GM19240 (cell line): Measurements from ENCODE around the gene TNRC6C.
"Not testable (repeated sequence)": the region's sequence is repeated elsewhere in the genome, so short reads cannot be mapped to it uniquely, and the experiment has no call there.

ENCODE experiments used
- DNase-seq: peaks from one replicate; pipeline ENCODE4 v3.0.0; 2011; ENCODE audit warnings: low spot score; ENCODE audit not compliant: insufficient read length

Gene TNRC6C

DNA sequence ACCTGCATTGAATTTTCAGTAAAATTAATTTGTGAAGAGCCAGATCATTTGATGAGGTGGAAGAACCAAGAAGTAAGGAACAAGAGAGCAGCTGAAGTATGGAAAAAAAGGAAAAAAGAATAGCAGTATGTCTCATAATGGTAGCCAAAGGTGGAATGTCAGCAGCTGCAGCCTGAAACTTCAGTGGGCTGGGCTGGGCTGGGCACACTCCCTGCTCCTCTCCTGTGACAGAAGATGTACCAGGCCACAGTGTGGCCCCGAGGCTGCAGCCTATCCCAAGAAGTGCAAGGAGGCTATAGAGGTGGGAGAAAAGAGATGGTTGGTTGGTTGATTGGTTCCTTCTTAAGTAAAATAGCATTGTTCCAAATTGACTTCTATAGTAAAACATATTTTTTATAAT, 84.5 kb downstream of the TNRC6C start:
- DNase-seq = no peak

DNA sequence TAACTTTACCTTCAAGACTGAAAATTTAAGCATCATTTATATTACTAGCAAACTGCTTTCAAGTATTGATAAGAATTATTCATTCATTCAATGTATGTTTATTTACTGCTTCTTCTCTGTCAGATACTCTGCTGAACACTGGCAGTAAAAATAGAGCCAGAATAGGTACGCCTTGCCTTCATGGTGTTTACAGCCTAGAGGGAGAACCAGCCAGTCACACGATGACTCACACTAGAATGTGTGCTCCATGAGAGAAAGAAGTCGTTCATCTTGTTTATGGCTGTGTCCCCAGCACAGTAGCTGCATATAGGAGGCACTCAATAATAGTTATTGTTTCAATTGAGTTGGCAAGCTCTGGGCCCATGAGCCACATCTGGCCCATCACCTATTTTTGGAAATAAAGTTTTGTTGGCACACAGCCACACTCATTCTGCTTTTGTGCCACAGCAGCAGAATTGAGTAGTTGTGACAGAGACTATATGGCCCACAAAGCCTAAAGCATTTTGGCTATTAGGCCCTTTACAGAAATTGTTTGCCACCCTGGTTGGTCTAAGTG, 85.9 kb downstream of the TNRC6C start:
- no peak for DNase-seq

DNA sequence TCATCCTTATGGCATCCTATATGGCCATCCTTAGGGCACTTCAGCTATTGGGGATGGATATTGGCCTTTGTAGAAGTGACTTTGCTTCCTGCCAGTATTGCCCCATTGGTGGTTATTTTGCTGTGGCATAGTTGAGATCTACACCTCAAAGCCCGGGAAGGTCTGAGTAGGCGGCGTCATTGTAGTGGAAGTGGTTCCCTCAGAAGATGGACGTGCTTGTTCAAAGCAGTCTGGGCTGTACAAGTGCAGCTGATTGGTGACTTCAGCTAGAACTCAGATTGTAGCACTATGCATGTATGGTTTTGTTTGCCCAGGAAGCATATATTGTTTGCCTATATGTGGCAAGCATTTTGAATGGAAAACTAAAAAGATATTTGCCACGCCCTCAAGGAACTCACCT, 86.8 kb downstream of the TNRC6C start:
- no peak for DNase-seq

DNA sequence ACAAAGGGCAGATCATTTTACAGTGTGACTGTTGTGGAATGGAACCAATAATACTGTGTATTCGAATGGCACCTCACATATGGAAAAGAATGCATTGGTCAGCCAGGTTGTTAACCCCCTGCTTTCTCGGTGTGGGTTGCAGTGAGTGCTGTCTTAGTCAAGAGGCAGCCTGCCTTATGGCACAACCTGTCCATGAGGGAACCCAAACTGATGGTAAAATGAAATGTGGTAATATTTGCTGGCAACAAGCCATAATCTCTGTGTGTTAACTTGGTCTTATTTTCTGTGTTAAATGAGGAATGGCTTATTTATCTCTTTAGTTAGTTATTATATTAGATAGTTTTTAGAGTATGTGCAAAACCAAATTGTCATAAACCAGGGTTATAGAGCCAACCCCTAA, 88.4 kb downstream of the TNRC6C start:
- DNase-seq = no peak

DNA sequence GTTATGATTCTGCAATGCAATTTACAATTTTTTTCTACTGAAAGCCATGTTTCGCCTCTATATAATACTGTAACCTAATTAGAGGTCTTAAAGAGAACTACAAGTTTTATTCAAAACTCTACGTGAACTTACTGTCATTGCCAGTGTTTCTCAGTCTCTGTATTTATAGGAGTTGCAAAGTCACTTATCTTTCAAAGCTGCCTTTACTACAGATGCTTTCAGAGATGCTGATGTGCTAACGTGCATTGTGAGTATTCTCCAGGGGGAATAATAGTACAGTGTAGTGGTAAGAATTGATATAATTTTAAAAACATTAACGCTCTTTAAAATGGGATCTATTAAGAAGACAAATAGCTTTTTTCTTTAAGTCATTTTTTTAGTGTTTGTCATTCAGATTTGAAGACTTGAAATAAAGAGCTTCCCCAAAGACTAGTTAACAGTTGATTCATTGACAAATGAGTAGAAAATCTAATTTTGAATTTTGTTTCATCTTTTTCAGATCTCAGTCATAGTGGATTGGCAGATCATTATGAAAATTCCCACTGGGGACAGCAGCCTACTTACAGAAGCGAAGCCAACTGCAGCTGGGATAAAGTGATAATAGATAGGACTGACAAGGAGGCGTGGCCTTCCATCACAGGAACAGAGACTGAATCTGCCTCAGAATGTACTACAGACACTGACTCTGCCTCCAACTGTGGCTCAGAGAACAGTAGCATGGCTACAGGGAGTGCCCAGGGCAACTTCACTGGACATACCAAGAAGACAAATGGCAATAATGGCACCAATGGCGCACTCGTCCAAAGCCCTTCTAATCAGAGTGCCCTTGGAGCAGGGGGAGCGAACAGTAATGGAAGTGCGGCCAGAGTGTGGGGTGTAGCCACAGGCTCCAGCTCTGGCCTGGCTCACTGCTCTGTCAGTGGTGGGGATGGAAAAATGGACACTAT, 90.1 kb downstream of the TNRC6C start:
- DNase-seq = no peak

DNA sequence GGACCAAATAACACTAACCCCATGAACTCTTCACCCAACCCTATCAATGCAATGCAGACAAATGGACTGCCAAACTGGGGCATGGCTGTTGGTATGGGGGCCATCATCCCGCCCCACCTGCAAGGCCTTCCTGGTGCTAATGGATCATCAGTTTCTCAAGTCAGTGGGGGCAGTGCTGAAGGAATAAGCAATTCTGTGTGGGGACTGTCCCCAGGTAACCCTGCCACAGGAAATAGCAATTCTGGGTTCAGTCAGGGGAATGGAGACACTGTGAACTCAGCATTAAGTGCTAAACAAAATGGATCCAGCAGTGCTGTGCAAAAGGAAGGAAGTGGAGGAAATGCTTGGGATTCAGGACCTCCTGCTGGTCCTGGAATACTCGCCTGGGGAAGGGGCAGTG, 91.1 kb downstream of the TNRC6C start:
- no peak for DNase-seq

DNA sequence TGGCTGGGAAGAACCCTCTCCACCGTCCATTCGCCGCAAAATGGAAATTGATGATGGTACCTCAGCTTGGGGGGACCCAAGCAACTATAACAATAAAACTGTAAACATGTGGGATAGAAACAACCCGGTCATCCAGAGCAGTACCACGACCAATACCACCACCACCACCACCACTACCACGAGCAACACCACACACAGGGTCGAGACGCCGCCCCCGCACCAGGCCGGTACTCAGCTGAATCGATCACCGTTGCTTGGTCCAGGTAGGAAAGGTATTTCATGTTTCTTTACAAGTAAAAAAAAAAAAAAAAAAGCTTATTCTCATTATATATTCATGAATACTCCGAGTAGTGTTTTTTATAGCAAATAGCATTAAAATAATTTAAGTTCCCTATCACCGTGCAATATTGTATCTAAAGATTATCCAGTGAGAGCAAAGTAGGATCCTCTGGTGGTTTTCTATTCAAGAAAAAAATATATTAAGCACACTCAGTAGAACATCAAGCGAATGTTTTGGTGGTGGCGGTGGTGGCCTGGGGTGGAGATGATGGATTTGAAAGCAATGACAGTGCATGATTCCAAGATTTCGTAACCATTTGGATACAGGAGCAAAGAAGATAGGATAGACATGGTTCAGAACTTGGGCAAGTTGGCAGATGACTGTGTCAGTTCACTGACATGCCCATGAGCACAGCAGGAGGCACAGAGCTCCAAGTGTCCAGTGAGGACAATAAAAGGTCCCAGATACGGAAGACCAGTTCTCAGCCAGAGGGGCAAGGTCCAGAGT, 92.9 kb downstream of the TNRC6C start:
- DNase-seq = no peak

DNA sequence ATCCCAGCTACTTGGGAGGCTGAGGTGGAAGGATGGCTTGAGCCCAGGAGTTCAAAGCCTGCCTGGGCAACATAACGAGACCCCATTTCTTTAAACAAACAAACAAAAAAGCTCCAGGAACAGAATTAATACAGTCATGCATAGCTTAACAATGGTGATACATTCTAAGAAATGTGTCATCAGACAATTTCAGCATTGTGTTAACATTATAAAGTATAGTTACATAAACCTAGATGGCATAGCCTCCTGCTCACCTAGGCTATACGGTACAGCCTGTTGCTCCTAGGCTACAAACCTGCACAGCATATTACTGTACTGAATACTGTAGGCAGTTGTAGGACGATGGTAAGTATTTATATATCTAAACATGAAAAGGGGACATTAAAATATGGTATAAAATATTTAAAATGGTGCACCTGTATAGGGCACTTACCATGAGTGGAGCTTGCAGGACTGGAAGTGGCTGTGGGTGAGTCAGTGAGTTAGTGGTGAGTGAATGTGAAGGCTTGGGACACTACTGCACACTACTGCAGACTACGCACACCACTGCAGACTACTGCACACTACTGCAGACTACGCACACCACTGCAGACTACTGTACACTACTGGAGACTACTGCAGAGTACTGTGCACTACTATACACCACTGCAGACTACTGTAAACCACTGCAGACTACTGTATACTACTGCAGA, 95.4 kb downstream of the TNRC6C start:
- DNase-seq = no peak

DNA sequence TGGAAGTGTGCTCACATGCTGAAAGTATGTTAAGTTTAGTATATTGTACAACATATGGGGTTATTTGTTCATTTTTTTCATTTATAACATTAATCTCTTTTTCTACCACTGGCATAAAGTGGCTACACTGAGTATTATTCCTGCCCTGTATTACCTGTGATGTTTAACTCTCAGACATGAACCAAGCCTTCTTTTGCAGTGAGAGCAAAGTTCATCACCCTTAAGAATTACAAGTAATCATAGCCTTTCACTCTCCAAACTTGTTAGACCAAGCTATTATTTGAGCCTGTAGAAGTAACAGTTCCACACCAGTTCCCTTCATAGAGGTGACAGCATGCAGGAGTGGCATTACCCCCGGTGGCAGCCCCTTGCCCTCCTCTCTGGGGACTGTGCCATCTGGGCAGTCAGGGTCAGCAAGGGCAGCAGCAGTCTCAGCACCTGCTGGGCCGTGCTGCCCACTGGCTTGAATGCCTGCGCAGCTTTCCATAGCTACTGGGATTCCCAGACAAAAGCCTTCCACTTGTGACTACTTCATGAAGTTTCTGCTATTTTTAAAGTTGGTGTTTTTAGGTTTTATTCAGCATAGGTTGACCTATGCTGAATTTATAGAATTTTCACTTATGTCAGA, 98.7 kb downstream of the TNRC6C start:
- DNase-seq = no peak

DNA sequence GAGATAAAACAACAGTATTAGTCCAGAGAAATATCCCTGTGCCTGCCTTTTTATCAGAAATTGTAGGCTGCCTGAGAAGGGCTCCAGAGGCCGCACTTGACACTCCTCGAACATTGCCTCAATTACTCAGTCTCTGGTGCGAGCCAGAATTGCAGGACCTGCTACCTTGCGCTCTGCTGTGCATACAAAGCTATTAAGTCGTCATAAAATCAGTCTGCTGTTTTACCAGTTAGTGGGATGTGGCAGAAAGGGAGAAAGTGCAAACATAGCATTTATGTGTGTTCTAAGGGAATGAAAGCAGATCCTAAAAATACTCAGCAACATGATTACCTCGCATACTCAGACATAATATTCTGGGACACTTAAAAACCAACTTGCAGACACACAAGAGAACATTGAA, 99.5 kb downstream of the TNRC6C start:
- no peak for DNase-seq

DNA sequence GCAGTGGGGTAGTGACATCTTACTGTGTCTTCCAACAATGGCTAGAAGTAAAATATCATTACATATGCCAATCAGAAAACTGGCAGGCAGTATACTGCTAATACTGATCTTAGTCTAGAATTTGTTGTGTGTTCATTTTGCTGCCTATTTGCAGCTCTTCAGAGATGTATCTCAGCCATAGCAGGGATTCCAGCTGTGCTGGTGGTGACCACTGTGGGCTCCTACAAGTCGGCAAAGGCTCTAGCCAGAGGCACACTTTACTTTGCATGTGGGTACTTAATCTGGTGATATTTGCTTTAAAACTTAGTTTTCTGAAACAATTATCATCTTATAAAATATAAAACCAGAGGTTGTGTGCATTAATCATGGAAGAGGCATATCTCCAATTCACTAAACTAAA, 100.1 kb downstream of the TNRC6C start:
- DNase-seq = no peak

DNA sequence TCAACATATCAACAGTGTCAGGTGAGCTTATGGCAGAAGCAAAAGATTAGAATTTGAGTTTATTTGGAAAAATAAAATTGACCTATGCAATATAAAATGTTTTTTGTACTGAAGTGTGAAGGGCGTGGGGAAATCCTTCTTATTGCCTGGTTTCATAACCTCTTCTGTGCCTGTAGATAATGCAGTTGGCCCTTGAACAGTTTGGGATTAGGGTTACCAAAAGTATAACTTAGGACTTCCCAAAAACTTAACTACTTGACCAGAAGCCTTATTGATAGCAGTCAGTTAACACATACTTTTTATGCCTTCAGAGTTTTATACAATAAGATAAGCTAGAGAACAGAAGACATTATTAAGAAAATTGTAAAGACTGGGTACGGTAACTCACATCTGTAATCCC, 104.1 kb downstream of the TNRC6C start:
- DNase-seq = no peak

DNA sequence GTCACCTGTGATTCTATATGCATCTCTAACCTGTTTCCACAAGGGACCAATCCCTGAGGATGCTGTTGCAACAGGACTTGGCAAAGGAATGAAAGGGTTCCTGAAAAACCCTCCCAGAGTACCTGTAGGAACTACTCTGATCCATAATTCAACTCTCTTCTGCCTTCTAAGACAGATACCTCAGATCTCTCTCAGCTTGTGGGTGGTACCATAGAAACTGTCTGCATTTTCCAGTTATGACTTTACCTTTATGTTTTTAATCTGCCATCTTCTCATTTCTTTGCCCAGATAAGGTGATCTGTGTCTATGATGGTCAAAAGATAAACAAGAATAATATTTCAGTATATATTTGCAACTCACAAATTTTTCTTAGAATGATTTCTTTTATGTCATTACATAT, 105.0 kb downstream of the TNRC6C start:
- no peak for DNase-seq

DNA sequence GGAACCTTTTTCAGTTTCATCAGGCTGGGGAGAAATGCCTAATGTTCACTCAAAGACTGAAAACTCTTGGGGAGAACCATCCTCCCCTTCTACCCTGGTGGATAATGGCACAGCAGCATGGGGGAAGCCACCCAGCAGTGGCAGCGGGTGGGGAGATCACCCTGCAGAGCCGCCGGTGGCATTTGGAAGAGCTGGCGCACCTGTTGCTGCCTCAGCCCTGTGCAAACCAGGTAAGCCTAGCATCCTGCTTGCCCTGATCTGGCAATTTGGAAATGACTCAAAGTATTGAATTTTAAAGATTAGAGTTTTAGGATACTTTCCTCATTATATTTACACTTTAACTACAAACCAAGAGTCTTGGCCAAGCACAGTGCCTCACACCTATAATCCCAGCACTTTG, 106.2 kb downstream of the TNRC6C start:
- DNase-seq = no peak

DNA sequence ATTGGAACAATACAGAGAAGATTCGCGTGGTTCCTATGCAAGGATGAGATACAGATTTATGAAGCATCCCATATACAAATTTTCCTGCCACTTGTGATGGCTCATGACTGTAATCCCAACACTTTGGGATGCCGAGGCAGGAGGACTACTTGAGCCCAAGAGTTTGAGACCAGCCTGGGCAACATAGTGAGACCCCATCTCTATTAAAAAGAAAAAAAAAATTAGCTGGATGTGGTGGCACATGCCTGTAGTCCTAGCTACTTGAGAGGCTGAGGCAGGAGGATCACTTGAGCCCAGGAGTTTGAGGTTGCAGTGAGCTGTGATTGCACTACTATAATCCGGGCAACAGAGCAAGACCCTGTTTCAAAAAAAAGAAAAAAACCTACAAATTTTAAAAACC, 108.5 kb downstream of the TNRC6C start:
- not testable (repeated sequence) for DNase-seq

DNA sequence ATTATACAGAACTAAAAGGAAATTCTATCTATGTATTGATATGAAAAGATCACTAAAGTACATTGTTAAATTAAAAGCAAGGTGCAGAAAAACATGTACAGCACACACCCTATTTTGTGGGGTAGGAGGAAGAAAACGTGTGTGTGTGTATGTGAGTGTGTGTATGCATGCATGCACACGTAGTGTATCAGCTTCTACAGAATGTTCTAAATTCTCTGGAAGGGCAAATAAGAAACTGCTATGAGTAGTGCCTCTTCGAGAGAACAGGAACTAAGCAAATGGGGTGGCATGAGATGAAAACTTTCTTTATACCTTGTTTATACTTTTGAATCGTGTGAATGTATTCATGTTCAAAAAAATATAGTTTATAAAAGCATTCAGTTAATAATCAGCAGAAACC, 111.2 kb downstream of the TNRC6C start:
- DNase-seq = no peak

DNA sequence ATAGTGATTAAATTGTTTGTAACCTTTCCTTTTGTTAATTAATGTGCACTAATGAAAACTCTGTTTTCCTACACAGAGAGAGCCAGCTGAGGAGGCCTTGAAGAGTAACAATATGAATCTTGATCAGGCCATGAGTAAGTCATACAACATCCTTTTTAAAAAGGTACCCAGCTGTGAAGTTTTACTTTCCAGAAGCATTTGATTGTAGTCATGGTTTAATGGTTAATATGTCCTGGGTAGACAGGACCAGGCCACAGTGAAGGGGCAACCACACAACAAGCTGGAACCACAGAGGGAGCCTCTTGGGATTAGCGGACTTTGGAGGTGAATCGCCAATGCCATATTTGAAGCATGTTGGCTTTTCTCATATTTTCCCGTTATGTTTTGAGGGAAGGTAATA, 114.5 kb downstream of the TNRC6C start:
- DNase-seq = no peak

DNA sequence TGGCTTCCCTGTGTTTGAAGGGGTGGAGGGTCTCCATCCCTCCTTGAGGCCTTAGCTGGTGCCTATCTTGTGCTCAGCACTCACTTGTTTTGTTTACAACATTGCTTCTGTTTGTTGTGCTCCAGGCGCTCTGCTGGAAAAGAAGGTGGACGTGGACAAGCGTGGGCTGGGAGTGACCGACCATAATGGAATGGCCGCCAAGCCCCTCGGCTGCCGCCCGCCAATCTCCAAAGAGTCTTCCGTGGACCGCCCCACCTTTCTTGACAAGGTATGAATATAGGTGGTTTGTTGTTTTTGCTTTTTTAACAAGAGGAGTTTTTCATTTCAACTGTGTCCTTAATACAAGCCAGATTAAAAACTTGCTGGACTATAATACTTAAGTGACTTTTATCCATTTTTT, 116.5 kb downstream of the TNRC6C start:
- DNase-seq = no peak

DNA sequence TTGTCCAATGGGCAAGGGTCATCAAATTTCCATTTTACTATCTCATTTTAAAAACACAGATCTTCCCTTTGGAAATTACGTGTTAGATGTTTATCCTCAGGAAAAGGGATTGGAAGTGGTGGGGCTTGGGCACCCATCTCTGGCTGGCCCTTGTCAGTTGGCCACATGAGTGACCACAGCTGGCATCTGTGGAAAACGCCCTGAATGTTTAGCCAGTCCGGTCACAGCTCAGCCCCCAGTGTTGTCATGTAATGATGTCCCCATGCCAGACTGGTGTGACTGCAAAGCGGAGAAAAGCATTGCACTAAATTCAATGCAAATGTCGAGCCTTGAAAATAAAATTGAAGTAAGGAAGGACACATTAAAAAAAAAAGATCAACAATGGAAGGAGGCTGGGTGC, 117.0 kb downstream of the TNRC6C start:
- no peak for DNase-seq

DNA sequence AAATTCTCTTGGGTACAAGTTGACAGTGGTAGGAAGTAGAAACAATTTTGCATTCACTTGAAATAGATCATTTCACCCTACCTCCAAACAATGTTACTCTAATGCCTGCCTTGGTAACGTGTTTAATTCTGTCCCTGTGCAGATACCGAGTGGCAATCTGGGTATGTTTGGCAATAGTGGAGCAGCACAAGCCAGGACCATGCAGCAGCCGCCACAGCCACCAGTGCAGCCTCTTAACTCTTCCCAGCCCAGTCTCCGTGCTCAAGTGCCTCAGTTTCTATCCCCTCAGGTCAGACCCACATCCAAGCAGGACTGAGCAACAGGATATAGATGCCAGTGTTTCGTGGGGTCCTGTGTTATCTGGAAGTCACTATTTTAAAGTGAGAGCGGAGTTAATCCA, 120.8 kb downstream of the TNRC6C start:
- no peak for DNase-seq

DNA sequence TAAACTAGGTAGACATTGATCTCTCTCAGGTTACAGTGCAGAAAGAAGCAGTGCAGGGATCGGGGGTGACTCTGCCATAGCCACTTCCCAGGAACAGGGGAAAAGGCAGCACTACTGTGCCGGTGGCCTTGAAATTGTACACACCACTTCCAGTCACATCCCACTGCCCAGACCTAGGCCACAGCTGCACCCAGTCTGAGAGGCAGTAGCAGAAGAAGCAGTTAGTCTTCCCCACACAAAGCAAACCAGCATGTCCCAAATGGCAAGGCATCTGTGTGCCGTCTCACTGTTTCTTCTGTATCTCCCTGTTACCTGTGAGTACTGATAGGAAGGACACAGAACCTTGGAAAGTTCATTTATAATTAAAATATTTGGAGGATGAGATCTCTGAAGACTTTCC, 123.0 kb downstream of the TNRC6C start:
- no peak for DNase-seq
